HCT116 (cell line): ENCODE data around the gene PRKAG1. TPM values are rescaled to one million over a fixed set of nuclear protein-coding genes. Genes with fewer than 3 reads are reported as not detected.

ENCODE experiments used
- ATAC-seq: fragments of 200-7000 bp; cut with Tn5 transposase; 2 replicates; pipeline ENCODE4 v1.9.1; 2020; ENCODE audit warnings: mild to moderate bottlenecking, moderate library complexity
- BruUV-seq: library from RNA; stranded (reverse); fragments of 400-500 nt; replicated peaks from 2 replicates; lab custom pipeline; 2021; lab: Mats Ljungman, UMichigan
- CTCF ChIA-PET: fragments of 300-600 bp; sonication (Branson Sonifier 250); formaldehyde crosslinking; loops from one replicate; lab custom pipeline; 2021; ENCODE audit warnings: antibody characterized with exemption; lab: Charles Lee
- POLR2A ChIA-PET: fragments of 300-600, 350-600 bp; sonication (Branson Sonifier 250); formaldehyde crosslinking; loops from one replicate; lab custom pipeline; 2021; ENCODE audit warnings: antibody characterized with exemption; lab: Charles Lee
- RAD21 ChIA-PET, 2 experiments: fragments of 300-600 bp; sonication (Branson Sonifier 250); formaldehyde crosslinking; loops; one replicate each; lab custom pipeline; 2023; ENCODE audit warnings: low total read pairs in 2 of 2; ENCODE audit not compliant: uncharacterized antibody in 2 of 2, unreplicated experiment in 2 of 2, low non-redundant PET in 1 of 2; lab: Charles Lee
- DNase-seq: peaks from one replicate; pipeline ENCODE4 v3.0.0-alpha.2; 2010; ENCODE audit warnings: low read depth, low spot score
- H2AFZ ChIP-seq: fragments of 200-600 bp; shearing (Covaris generic), sonication (generic); 2 replicates; pipeline ENCODE4 v1.6.1; 2017; ENCODE audit warnings: low read depth, mixed run types, mixed read lengths, antibody characterized with exemption, low read length; ENCODE audit not compliant: poor library complexity, severe bottlenecking
- H3K27ac ChIP-seq: 2 replicates; pipeline ENCODE4 v1.5.1; 2012; ENCODE audit warnings: low read depth, low read length
- H3K27me3 ChIP-seq: fragments of 200-600 bp; sonication (generic); 2 replicates; pipeline ENCODE4 v1.6.1; 2016; ENCODE audit warnings: mixed run types, low read length, mixed read lengths; ENCODE audit not compliant: insufficient read depth
- H3K36me3 ChIP-seq, 2 experiments: fragments of 200-500 bp in 1 of 2; fragments of 200-600 bp in 1 of 2; sonication (Bioruptor generic) in 1 of 2; sonication (generic) in 1 of 2; 2 replicates each; pipeline versions ENCODE4 v1.5.1 to v1.6.1; 2014 to 2016; ENCODE audit warnings: low read length in 2 of 2, inconsistent platforms in 1 of 2, mixed read lengths in 1 of 2, mixed run types in 1 of 2; ENCODE audit not compliant: insufficient read depth in 2 of 2, control insufficient read depth in 1 of 2
- H3K4me1 ChIP-seq, 2 experiments: fragments of 200-600 bp in 1 of 2; sonication (generic) in 1 of 2; 2 replicates each; pipeline versions ENCODE4 v1.5.1 to v1.6.1; 2012 to 2017; ENCODE audit warnings: low read length in 2 of 2, inconsistent platforms in 1 of 2, mild to moderate bottlenecking in 1 of 2, mixed read lengths in 1 of 2, mixed run types in 1 of 2, moderate library complexity in 1 of 2; ENCODE audit not compliant: insufficient read depth in 2 of 2, control insufficient read depth in 1 of 2
- H3K4me2 ChIP-seq: fragments of 200-600 bp; sonication (generic); 2 replicates; pipeline ENCODE4 v1.6.1; 2017; ENCODE audit warnings: mixed run types, low read length, mixed read lengths
- H3K4me3 ChIP-seq, 2 experiments: fragments of 200-600 bp in 1 of 2; sonication (generic) in 1 of 2; replicated peaks in 1 of 2; 2 replicates each; pipeline ENCODE4 v1.5.1; 2011 to 2016; ENCODE audit warnings: low read length in 2 of 2, control low read depth in 1 of 2, low read depth in 1 of 2, mild to moderate bottlenecking in 1 of 2, mixed read lengths in 1 of 2, mixed run types in 1 of 2
- H3K79me2 ChIP-seq: fragments of 200-600 bp; sonication (generic); 2 replicates; pipeline ENCODE4 v1.6.1; 2017; ENCODE audit warnings: mild to moderate bottlenecking, mixed run types, low read length, moderate library complexity, mixed read lengths; ENCODE audit not compliant: insufficient read depth
- H3K9ac ChIP-seq: fragments of 200-600 bp; sonication (generic); 2 replicates; pipeline ENCODE4 v1.6.1; 2016; ENCODE audit warnings: low read length, mixed read lengths
- H3K9me2 ChIP-seq: fragments of 200-600 bp; sonication (generic), shearing (Covaris generic); 2 replicates; pipeline ENCODE4 v1.6.1; 2017; ENCODE audit warnings: mixed run types, mild to moderate bottlenecking, moderate library complexity; ENCODE audit not compliant: insufficient read depth
- H3K9me3 ChIP-seq, 2 experiments: fragments of 200-500 bp in 1 of 2; fragments of 200-600 bp in 1 of 2; sonication (Bioruptor generic) in 1 of 2; sonication (generic) in 1 of 2; 2 replicates each; pipeline ENCODE4 v1.6.1; 2014 to 2017; ENCODE audit warnings: low read length in 2 of 2, mixed read lengths in 2 of 2, inconsistent platforms in 1 of 2, low read depth in 1 of 2, mild to moderate bottlenecking in 1 of 2, mixed run types in 1 of 2, moderate library complexity in 1 of 2; ENCODE audit not compliant: control insufficient read depth in 1 of 2, insufficient read depth in 1 of 2
- H4K20me1 ChIP-seq: fragments of 200-600 bp; sonication (generic), shearing (Covaris generic); 2 replicates; pipeline ENCODE4 v1.6.1; 2017; ENCODE audit warnings: mixed run types, mild to moderate bottlenecking, moderate library complexity; ENCODE audit not compliant: insufficient read depth
- CBX3 ChIP-seq: IDR thresholded peaks from 2 replicates; pipeline ENCODE4 v1.6.1; 2012; ENCODE audit warnings: low read depth
- CEBPB ChIP-seq: IDR thresholded peaks from 2 replicates; pipeline ENCODE4 v1.6.1; 2012; ENCODE audit warnings: low read depth
- EGR1 ChIP-seq: IDR thresholded peaks from 2 replicates; pipeline ENCODE4 v1.6.1; 2012; ENCODE audit warnings: low read depth
- EZH2phosphoT487 ChIP-seq: fragments of 200-600 bp; IDR thresholded peaks from 2 replicates; pipeline ENCODE4 v1.6.1; 2018; ENCODE audit warnings: antibody characterized with exemption, borderline replicate concordance
- FOSL1 ChIP-seq: IDR thresholded peaks from 2 replicates; pipeline ENCODE4 v1.6.1; 2012; ENCODE audit warnings: low read depth
- JUND ChIP-seq: IDR thresholded peaks from 2 replicates; pipeline ENCODE4 v1.6.1; 2012
- POLR2A ChIP-seq: IDR thresholded peaks from 2 replicates; pipeline ENCODE4 v1.7.0; 2011; ENCODE audit warnings: borderline replicate concordance; ENCODE audit not compliant: insufficient read depth, insufficient read length; ENCODE audit errors: extremely low read depth
- POLR2AphosphoS5 ChIP-seq: IDR thresholded peaks from 2 replicates; pipeline ENCODE4 v1.6.1; 2011; ENCODE audit warnings: mild to moderate bottlenecking, low read depth, low read length, moderate library complexity
- RAD21 ChIP-seq: IDR thresholded peaks from 2 replicates; pipeline ENCODE4 v1.6.1; 2012; ENCODE audit warnings: low read depth, mild to moderate bottlenecking
- SIN3A ChIP-seq: IDR thresholded peaks from 2 replicates; pipeline ENCODE4 v1.6.1; 2012; ENCODE audit warnings: low read depth
- SP1 ChIP-seq: IDR thresholded peaks from 2 replicates; pipeline ENCODE4 v1.6.1; 2012; ENCODE audit warnings: low read depth
- SRF ChIP-seq: IDR thresholded peaks from 2 replicates; pipeline ENCODE4 v1.6.1; 2012; ENCODE audit warnings: low read depth
- TCF7L2 ChIP-seq: IDR thresholded peaks from 2 replicates; pipeline ENCODE4 v1.7.0; 2011; ENCODE audit warnings: borderline replicate concordance, inconsistent platforms; ENCODE audit not compliant: insufficient read depth, insufficient read length; ENCODE audit errors: extremely low read depth
- YY1 ChIP-seq: IDR thresholded peaks from 2 replicates; pipeline ENCODE4 v1.6.1; 2011; ENCODE audit warnings: low read length, low read depth, moderate library complexity, mild to moderate bottlenecking; ENCODE audit not compliant: insufficient replicate concordance; ENCODE audit errors: extremely low read depth
- ZNF274 ChIP-seq: fragments of 200-500 bp; sonication (Bioruptor generic); IDR thresholded peaks from 2 replicates; pipeline ENCODE4 v1.6.1; 2014; ENCODE audit warnings: mild to moderate bottlenecking, low read depth, low read length, inconsistent platforms
- intact Hi-C: fragments of 100-400 bp; cut with micrococcal nuclease; formaldehyde crosslinking; loops from 2 replicates; pipeline ENCODE4 v1.10.0; 2022
- total RNA-seq: library from RNA; stranded (reverse); gene quantifications from one replicate; pipeline ENCODE4 v1.2.1, GENCODE V29; 2021; ENCODE audit not compliant: unreplicated experiment
- TF ChIP-seq, protein P1 (sequence below): IDR thresholded peaks from 2 replicates; pipeline ENCODE4 v1.6.1; 2011; ENCODE audit warnings: mild to moderate bottlenecking, low read length, moderate library complexity; ENCODE audit not compliant: insufficient replicate concordance; ENCODE audit errors: extremely low read depth
- TF ChIP-seq, protein P2 (sequence below): IDR thresholded peaks from 2 replicates; pipeline ENCODE4 v1.6.1; 2012; ENCODE audit warnings: low read depth
- TF ChIP-seq, protein P3 (sequence below): IDR thresholded peaks from 2 replicates; pipeline ENCODE4 v1.6.1; 2012
- TF ChIP-seq, protein P4 (sequence below), 3 experiments: fragments of 200-600 bp in 1 of 3; sonication (generic) in 1 of 3; IDR thresholded peaks in 2 of 3; conservative IDR thresholded peaks in 1 of 3; 2 replicates each; pipeline ENCODE4 v1.5.1; 2012 to 2017; ENCODE audit warnings: low read depth in 2 of 3, low read length in 2 of 3, antibody characterized with exemption in 1 of 3, borderline replicate concordance in 1 of 3, control low read depth in 1 of 3, mild to moderate bottlenecking in 1 of 3, mixed read lengths in 1 of 3, mixed run types in 1 of 3, moderate library complexity in 1 of 3; ENCODE audit not compliant: insufficient read depth in 1 of 3

The PRKAG1 gene
- total RNA-seq, 1 experiment from 2014 or later = 64.6 TPM

DNA sequence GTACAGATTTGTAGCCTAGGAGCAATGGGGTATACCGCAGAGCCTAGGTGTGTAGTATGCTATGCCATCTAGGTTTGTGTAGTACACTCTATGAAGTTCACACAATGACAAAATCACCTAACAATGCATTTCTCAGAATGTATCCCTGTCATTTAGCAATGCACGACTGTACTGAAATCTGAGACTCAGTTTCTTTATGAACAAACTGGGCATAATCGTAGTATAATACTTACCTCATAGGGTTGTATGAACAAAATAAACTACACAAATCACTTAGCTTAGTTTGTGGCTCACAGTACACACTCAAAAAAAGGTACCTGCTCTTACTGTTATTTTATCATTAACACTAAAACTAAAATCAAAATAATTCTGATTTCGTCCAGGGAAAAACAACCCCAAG, 6.9 kb upstream of the PRKAG1 start:
- ChIA-PET POLR2A (no interaction called here), CTCF (no interaction called here), RAD21 (no interaction called here)
- Histone ChIP-seq H3K79me2 (peaks cover 14% of the 10 kb centered on the region; the same call in 1 of the 2 replicates), H4K20me1 (no peaks in the 10 kb centered on the region), H3K4me2 (no peak overlapping the region), H3K4me3 (no peak overlapping the region), H2AFZ (no peak overlapping the region), H3K9me3 (no peaks in the 10 kb centered on the region), H3K4me1 (no peaks in the 10 kb centered on the region; a peak in 1 of 4 replicates), H3K9me2 (no peaks in the 10 kb centered on the region), H3K36me3 (peaks cover 47 to 60% of the 10 kb centered on the region in 2 experiments), H3K9ac (no peak overlapping the region), H3K27me3 (no peaks in the 10 kb centered on the region), H3K27ac (no peak overlapping the region)
- DNase-seq (no peak), ATAC-seq (no peak)
- BruUV-seq = no TSS peak
- TF ChIP-seq RAD21 (no peak), YY1 (no peak), ZNF274 (no peak), POLR2AphosphoS5 (no peak), SIN3A (no peak), EZH2phosphoT487 (no peak), CEBPB (no peak), EGR1 (no peak), TCF7L2 (no peak), SRF (no peak), POLR2A (no peak), JUND (no peak), SP1 (no peak), FOSL1 (no peak), CBX3 (no peak)
- TF ChIP-seq, protein P1, sequence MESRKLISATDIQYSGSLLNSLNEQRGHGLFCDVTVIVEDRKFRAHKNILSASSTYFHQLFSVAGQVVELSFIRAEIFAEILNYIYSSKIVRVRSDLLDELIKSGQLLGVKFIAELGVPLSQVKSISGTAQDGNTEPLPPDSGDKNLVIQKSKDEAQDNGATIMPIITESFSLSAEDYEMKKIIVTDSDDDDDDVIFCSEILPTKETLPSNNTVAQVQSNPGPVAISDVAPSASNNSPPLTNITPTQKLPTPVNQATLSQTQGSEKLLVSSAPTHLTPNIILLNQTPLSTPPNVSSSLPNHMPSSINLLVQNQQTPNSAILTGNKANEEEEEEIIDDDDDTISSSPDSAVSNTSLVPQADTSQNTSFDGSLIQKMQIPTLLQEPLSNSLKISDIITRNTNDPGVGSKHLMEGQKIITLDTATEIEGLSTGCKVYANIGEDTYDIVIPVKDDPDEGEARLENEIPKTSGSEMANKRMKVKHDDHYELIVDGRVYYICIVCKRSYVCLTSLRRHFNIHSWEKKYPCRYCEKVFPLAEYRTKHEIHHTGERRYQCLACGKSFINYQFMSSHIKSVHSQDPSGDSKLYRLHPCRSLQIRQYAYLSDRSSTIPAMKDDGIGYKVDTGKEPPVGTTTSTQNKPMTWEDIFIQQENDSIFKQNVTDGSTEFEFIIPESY = no peak
- TF ChIP-seq, protein P2, sequence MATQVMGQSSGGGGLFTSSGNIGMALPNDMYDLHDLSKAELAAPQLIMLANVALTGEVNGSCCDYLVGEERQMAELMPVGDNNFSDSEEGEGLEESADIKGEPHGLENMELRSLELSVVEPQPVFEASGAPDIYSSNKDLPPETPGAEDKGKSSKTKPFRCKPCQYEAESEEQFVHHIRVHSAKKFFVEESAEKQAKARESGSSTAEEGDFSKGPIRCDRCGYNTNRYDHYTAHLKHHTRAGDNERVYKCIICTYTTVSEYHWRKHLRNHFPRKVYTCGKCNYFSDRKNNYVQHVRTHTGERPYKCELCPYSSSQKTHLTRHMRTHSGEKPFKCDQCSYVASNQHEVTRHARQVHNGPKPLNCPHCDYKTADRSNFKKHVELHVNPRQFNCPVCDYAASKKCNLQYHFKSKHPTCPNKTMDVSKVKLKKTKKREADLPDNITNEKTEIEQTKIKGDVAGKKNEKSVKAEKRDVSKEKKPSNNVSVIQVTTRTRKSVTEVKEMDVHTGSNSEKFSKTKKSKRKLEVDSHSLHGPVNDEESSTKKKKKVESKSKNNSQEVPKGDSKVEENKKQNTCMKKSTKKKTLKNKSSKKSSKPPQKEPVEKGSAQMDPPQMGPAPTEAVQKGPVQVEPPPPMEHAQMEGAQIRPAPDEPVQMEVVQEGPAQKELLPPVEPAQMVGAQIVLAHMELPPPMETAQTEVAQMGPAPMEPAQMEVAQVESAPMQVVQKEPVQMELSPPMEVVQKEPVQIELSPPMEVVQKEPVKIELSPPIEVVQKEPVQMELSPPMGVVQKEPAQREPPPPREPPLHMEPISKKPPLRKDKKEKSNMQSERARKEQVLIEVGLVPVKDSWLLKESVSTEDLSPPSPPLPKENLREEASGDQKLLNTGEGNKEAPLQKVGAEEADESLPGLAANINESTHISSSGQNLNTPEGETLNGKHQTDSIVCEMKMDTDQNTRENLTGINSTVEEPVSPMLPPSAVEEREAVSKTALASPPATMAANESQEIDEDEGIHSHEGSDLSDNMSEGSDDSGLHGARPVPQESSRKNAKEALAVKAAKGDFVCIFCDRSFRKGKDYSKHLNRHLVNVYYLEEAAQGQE = no peak
- TF ChIP-seq, protein P3, sequence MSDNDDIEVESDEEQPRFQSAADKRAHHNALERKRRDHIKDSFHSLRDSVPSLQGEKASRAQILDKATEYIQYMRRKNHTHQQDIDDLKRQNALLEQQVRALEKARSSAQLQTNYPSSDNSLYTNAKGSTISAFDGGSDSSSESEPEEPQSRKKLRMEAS = no peak
- TF ChIP-seq, protein P4, sequence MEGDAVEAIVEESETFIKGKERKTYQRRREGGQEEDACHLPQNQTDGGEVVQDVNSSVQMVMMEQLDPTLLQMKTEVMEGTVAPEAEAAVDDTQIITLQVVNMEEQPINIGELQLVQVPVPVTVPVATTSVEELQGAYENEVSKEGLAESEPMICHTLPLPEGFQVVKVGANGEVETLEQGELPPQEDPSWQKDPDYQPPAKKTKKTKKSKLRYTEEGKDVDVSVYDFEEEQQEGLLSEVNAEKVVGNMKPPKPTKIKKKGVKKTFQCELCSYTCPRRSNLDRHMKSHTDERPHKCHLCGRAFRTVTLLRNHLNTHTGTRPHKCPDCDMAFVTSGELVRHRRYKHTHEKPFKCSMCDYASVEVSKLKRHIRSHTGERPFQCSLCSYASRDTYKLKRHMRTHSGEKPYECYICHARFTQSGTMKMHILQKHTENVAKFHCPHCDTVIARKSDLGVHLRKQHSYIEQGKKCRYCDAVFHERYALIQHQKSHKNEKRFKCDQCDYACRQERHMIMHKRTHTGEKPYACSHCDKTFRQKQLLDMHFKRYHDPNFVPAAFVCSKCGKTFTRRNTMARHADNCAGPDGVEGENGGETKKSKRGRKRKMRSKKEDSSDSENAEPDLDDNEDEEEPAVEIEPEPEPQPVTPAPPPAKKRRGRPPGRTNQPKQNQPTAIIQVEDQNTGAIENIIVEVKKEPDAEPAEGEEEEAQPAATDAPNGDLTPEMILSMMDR (IDR thresholded peaks at IDR 0.05 in 2 of 3, conservative IDR thresholded peaks at IDR 0.05 in 1 of 3; ENCODE audit: borderline replicate concordance in 1 of 3, insufficient read depth in 1 of 3, low read depth in 2 of 3, low read length in 2 of 3) = no peak
- intact Hi-C loops = no loop called here
